Erythroblast (primary cell): ENCODE measurements around the gene C19orf47.

Experiments used
- GATA1 ChIP-seq: IDR thresholded peaks from 2 replicates; pipeline ENCODE4 v1.6.1; 2011; ENCODE audit warnings: low read depth, mild to moderate bottlenecking, control low read depth, low read length, moderate library complexity
- POLR2A ChIP-seq: IDR thresholded peaks from 2 replicates; pipeline ENCODE4 v1.6.1; 2011; ENCODE audit warnings: mild to moderate bottlenecking, low read length

DNA sequence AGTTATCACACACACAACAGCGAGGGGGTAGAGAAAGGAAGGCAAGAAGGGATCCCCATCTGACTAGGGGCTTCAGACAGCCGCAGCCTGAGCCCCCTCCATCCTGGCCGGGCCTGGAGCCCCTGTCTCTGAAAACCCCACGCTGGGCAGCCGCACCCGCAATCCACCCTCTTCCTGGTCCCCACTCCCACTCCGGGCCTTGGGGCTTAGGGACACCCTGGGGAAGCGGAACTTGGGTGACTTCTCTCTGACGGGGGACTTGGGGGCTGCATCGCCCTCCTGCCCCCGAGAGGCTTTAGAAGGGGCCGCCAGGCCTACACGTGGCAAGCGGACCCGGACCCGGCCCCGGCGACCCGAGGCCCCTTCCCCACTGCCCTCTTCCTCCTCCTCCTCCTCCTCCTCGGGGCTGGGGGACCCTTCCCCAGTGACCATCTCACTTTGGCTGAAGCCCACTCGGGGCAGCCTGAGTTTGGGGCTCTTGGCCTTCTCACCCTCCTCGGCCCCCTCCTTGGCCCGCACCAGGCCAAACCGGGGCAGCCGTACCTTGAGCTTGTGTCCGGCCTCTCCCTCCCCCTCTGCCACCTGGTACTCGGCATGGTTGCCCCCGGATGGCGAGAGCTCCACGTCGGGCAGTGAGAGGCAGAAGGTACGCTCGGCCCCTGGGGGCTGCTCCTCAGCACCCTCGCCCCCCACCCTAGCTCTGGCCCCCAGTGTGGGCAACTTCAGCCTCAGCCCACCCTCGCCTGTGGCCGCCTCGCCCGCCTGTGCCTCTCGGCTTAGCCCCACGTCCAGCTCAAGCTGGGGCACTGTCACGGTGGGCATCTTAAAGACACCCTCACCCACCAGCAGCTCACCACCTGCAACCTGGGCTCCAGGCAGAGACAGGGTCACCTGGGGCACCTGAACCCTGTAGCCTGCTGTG lies 46.0 kb upstream of the C19orf47 start:
- TF ChIP-seq POLR2A (no peak), GATA1 (no peak)
